Stimulated activated effector memory CD8-positive, alpha-beta T cell treated with anti-CD3 and anti-CD28 coated beads, Interleukin-12 subunit alpha, Interleukin-12 subunit beta, amount 100 ng/mL, for 72 hours (primary cell): ENCODE measurements around the gene ECSCR.

Experiments
- ATAC-seq: fragments of 150-1000 bp; cut with Tn5 transposase; 2 replicates; pipeline ENCODE4 v1.10.0; 2021
- DNase-seq, 2 donors: peaks; one replicate each; pipeline ENCODE4 v3.0.0; 2021 to 2022; ENCODE audit warnings: low spot score in 2 of 2
- H3K27ac Mint-ChIP-seq: one replicate; pipeline ENCODE4 v1.8.0; 2022; ENCODE audit warnings: mild to moderate bottlenecking, mixed read lengths
- H3K36me3 Mint-ChIP-seq: one replicate; pipeline ENCODE4 v1.8.0; 2022; ENCODE audit warnings: mild to moderate bottlenecking, mixed read lengths
- H3K4me1 Mint-ChIP-seq: one replicate; pipeline ENCODE4 v1.8.0; 2022; ENCODE audit warnings: mixed read lengths
- H3K4me3 Mint-ChIP-seq: one replicate; pipeline ENCODE4 v1.8.0; 2022; ENCODE audit warnings: mild to moderate bottlenecking, mixed read lengths
- H3K9me3 Mint-ChIP-seq: one replicate; pipeline ENCODE4 v1.8.0; 2022; ENCODE audit warnings: mixed read lengths

ECSCR gene

DNA sequence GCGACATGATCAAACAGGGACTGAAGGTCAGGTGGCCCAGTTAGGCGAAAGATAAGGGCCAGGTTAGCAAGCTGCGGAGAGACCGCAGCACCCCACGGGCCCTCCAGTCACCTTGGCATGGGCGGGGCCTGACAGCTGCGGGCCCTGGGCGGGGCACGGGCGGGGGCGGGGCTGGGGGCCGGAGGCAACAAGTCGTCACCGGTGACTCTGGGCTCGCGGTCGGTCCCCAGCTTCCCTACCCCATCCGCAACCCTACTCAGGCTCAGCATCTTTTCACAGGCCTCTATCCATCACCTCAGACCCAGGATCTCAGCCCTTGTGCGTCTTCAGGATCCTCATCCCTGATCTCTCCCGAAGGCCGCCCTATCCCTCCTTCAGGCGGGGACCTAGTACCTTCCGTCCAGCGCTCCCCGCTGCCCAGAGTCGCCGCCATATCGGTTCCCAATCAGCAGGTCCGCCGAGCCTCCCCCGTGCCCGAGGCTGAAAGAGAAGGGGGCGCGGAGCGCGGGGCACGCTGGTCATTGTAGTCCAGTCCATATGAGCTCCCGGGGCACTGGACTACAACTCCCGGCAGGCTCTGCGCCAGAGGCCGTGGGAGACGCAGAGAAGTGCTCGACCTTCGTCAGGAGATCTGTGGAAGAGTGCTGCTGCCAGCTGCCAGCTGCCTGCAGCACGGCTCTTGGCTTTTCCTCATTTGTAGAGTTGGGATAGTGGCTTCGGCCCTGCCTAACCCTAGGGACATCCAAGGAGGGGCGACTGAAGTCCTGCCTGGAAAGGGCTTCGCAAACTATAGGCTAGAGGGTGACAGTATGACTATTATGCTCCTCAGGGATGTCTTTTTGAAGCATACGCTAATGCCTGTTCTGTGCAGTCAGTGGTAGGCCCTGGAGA is 23.3 kb downstream of the ECSCR start, which contains the start of gene DNAJC18:
TSS of gene DNAJC18 (minus strand) at position 513 of the 891 bp plus-strand sequence. CDS start at position 433, 80 bp downstream.
- Mint-ChIP-seq H3K4me1 (peaks cover 62% of the 10 kb centered on the region), H3K36me3 (peaks cover 42% of the 10 kb centered on the region), H3K27ac (peak within 1 kb of the TSS; percentile 100), H3K9me3 (no peaks in the 10 kb centered on the region), H3K4me3 (peak within 1 kb of the TSS; percentile 93)
- DNase-seq = peak; percentile 82 to 96
- peak; percentile 90 for ATAC-seq

DNA sequence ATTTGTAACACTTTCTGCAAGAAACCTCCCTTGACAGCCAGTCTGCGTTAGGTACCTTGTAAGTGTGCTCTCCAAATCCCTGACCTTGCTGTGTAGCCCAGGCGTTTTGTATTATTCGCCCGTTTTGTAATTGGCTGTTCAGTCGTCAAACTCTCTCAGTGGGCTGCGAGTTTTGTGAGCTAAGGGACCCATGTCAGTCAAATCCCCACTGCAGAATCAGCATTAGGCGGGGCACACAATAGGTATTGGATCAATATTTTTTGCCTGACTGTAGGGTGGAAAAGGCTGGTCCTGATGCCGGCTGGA is 23.9 kb downstream of the ECSCR start:
- peaks cover 56% of the 10 kb centered on the region for H3K4me1 Mint-ChIP-seq
- peak overlapping the region; percentile 93 for H3K4me3 Mint-ChIP-seq
- ATAC-seq (no peak), DNase-seq (no peak)
- no peaks in the 10 kb centered on the region for H3K9me3 Mint-ChIP-seq
- peaks cover 42% of the 10 kb centered on the region for H3K36me3 Mint-ChIP-seq
- H3K27ac Mint-ChIP-seq = peak overlapping the region; percentile 100

DNA sequence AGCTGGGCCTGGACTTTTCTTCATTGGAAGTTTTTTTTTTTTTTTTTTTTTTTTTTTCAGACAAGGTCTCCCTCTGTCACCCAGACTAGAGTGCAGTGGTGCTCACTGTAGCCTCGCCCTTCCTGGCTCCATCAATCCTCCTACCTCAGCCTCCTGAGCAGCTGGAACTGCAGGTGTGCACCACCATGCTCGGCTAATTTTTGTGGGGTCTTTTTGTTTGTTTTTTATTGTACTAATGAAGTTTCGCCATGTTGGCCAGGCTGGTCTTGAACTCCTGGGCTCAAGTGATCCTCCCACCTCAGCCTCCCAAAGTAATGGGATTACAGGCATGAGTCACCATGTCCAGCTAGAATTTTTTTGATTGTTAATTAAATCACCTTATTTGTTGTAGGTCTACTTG is 26.9 kb downstream of the ECSCR start:
- Mint-ChIP-seq H3K27ac (no peak overlapping the region), H3K36me3 (peaks cover 51% of the 10 kb centered on the region), H3K4me3 (no peak overlapping the region), H3K4me1 (peaks cover 30% of the 10 kb centered on the region), H3K9me3 (no peaks in the 10 kb centered on the region)
- ATAC-seq (no peak), DNase-seq (no peak)

DNA sequence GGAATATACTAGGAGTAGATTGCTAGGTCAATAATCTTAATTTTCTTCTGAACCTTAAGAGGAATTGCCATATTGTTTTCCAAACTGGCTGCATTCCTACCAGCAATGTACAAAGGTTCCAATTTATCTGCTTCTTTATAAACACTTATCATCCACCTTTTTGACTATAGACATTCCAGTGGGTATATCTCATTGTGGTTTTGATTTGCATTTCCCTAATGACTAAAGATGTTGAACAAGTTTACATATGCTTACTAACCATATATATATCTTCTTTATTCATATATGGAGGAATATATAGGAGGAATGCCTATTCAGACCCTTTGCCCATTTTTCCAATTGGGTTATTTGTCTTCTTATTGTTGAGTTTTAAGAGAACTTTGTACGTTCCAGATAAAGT is 30.8 kb downstream of the ECSCR start:
- Mint-ChIP-seq H3K4me1 (no peaks in the 10 kb centered on the region), H3K27ac (no peak overlapping the region), H3K4me3 (no peak overlapping the region), H3K36me3 (peaks cover 65% of the 10 kb centered on the region), H3K9me3 (no peaks in the 10 kb centered on the region)
- DNase-seq = no peak
- no peak for ATAC-seq

DNA sequence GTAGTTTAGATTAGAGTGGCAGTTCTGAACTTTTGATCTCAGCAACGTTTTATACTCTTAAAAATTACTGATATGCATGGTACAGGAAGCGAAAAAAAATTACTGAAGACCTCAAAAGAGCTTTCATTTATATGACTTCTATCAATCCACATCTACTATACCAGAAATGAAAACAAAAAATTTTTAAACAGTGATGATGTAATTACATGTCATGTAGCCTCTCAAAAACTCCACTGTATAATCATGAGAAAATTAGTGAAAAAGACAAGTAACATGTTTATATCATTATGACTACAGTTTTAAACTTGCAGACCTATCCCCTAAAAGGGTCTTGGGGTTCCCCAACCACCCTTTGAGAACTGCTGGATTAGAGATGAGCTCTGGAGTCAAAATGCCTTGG is 32.5 kb downstream of the ECSCR start:
- Mint-ChIP-seq H3K36me3 (peaks cover 60% of the 10 kb centered on the region), H3K4me3 (no peak overlapping the region), H3K4me1 (no peaks in the 10 kb centered on the region), H3K9me3 (no peaks in the 10 kb centered on the region), H3K27ac (peak overlapping the region; percentile 26)
- DNase-seq (no peak), ATAC-seq (no peak)

DNA sequence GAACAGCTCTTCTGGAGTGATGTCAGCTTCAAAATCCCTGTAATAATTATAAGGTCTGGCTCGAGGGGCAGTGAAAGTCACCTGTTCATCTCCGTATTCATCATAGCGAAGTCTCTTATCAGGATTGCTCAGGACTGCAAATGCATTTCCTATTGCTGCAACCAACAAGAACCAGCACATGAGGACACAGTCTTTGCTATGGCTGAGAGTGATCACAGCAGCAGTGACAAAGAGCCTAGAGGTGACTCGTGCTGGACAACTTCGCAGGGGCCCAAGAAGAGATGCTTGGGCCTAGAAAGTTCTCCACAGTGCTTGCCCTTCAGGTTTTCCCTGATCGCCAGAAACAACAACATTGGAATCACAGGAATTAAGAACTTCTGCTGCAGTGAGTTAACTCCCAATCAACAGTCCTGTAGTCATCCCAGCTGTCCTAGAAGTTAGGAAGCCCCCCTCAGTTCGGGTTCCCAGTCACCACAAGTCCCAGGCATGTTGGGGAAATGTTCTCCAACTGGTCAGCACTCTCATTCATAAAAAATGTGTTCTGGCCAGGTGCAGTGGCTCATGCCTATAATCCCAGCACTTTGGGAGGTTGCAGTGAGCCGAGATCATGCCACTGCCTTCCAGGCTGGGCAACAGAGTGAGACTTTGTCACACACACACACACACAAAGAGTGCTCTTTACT is 36.2 kb downstream of the ECSCR start:
- Mint-ChIP-seq H3K27ac (no peak overlapping the region), H3K4me3 (no peak overlapping the region), H3K4me1 (peaks cover 7% of the 10 kb centered on the region), H3K36me3 (peaks cover 81% of the 10 kb centered on the region), H3K9me3 (no peaks in the 10 kb centered on the region)
- ATAC-seq (no peak), DNase-seq (no peak)

DNA sequence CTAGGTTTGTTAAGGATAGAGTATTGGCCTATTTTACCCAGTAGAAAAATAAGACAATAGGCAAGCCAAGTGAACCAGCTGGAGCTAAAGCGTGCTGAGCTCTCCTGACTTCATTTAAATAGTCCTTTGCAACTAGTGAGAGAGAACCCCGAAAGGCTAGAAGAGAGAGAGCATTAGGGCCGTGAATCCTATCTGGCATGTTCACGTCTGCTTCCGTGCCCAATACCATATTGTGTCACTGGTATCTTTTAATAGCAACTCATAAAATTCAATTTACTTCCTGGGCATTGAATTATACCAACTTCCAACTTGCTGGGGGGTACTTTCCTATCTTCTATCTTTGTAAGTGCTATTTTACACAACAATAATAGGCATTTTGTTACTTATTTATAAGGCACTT is 37.0 kb downstream of the ECSCR start:
- DNase-seq (no peak), ATAC-seq (no peak)
- H3K27ac Mint-ChIP-seq = no peak overlapping the region
- no peak overlapping the region for H3K4me3 Mint-ChIP-seq
- H3K36me3 Mint-ChIP-seq = peaks cover 90% of the 10 kb centered on the region
- H3K9me3 Mint-ChIP-seq = no peaks in the 10 kb centered on the region
- peaks cover 7% of the 10 kb centered on the region for H3K4me1 Mint-ChIP-seq

DNA sequence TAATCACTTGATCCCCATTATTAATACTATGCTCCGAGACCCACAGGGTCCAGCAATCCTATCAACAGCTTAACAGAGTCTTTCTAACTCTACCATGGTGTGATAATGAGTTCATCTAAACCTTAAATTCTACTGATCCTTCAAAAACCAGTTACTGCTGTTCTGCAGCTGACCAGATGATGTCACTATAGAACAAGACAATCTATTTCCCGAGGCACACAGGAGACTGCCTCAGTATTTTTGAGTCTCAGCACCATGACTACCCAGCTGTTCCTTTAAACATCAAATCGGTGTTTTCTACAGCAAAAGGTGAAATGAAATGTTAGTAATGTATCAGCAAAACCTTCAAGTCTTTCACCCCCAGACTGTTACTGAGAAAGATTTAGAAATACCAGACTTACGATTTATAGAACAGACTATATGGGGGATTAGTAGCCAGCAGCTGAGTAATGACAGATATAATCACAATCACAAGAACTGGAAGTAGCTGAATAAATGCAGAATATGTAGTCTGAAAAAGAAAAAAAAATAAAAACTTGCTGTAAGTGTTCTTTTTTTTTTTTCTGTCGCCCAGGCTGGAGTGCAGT is 40.1 kb downstream of the ECSCR start:
- H3K4me3 Mint-ChIP-seq = no peak overlapping the region
- ATAC-seq (peak; percentile 92), DNase-seq (peak in 1 of 2 donors; percentile 73)
- H3K36me3 Mint-ChIP-seq = peaks cover 96% of the 10 kb centered on the region
- H3K9me3 Mint-ChIP-seq = no peaks in the 10 kb centered on the region
- H3K4me1 Mint-ChIP-seq = peaks cover 7% of the 10 kb centered on the region
- no peak overlapping the region for H3K27ac Mint-ChIP-seq

DNA sequence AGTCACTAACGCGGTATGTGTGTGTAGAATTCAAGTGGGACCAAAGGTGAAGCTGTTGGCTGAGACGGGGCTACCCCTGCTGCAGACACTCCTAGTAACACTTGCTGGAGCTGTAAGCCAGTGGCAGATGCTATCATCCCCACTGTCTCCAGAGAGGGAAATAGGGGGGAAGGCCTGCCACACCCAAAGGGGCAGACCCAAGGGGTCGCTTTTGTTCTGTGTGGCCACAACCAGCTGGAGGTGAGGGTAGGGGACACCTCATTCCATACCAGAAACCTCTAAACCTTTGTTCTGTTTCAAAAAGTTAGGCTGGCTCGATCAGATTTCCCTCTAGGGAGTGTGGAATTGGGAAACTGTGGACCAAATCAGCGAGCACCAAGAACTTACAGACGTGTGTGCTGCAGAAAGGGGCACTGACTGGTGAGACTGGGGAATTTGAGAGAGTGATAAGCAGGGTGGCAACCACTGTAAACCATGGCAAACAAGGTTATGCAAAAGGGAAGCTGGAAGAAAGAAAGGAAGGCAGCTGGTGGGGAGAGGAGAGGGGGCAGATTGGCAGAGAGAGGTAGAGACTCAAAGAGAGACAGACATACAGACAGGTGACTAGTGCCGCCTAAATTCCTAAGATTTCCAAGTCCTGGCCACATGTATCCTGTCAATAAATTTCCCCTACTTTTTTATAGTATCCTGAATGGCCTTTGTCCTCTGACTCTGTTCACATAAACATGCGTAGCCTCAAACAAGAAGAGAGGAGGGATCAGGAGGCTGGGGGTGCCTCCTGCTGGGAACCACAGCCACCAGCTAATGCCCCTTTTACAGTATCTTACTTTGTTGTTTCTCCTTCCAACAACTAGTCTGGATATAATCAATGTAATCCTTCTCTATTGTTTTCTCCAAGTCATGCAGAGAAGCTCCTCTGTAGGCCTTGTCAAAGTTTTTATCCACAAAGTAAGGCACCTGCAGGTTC is 43.0 kb downstream of the ECSCR start:
- peak overlapping the region; percentile 2 for H3K27ac Mint-ChIP-seq
- ATAC-seq (no peak), DNase-seq (no peak)
- no peaks in the 10 kb centered on the region for H3K9me3 Mint-ChIP-seq
- H3K4me3 Mint-ChIP-seq = no peak overlapping the region
- peaks cover 30% of the 10 kb centered on the region for H3K4me1 Mint-ChIP-seq
- peaks cover 92% of the 10 kb centered on the region for H3K36me3 Mint-ChIP-seq

DNA sequence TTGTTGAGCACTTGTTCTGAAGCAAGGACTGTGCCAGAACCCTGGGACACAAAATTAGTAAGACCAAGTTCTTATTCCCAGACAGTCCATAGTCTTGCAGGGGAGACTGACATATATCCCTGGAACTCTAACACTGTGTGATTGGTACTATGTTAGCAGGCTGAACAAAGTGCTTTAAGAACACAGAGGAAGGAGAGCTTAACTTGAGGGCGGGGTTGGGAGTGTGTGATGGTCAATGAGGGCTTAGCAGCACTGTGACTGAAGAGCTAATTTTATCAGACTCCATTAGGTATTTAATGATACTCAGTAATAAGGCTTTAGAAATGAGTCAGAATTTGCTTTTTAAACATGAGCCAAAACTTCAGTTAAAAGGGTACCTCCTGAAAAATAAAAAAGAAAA is 43.8 kb downstream of the ECSCR start:
- Mint-ChIP-seq H3K36me3 (peaks cover 88% of the 10 kb centered on the region), H3K27ac (peak overlapping the region; percentile 2), H3K4me1 (peaks cover 37% of the 10 kb centered on the region), H3K9me3 (no peaks in the 10 kb centered on the region), H3K4me3 (no peak overlapping the region)
- no peak for DNase-seq
- ATAC-seq = no peak

DNA sequence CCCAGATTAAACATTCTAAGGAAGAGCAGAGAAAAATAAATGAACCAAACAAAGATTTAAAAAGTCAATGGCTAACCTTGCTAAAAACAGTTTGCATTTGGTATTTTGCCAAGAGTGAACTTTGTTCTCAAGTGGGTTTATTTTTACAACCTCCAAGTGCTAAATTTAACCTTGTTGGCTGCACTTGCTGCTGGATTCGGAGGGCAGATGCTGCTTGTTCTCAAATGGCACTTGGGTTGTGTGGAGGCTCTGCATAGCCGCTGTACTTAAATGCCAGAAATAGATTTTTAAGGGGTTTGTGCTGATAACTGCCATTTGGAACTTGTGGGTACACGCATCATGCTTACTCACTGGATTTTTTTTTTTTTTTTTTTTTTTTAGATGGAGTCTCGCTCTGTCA is 45.3 kb downstream of the ECSCR start:
- peak; percentile 14 for ATAC-seq
- DNase-seq = no peak

DNA sequence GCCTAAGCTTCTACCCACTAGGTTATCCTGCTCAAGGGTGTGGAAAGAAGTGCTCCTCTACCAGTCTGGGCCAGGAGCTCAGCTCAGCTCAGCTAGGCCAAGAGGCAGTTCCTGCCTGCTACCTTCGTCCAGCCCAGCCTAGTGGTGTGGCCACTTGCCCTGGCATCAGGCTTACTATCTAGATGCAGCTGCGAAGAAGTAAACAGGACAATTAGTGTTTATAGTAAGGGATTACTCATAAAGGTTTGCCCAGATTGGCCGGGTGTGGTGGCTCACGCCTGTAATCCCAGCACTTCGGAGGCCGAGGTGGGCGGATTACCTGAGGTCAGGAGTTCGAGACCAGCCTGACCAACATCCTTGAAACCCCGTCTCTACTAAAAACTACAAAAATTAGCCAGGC is 45.9 kb downstream of the ECSCR start:
- no peak for ATAC-seq
- H3K4me3 Mint-ChIP-seq = peak overlapping the region; percentile 54
- H3K9me3 Mint-ChIP-seq = no peaks in the 10 kb centered on the region
- DNase-seq = no peak
- peaks cover 78% of the 10 kb centered on the region for H3K36me3 Mint-ChIP-seq
- peak overlapping the region; percentile 90 for H3K27ac Mint-ChIP-seq
- peaks cover 44% of the 10 kb centered on the region for H3K4me1 Mint-ChIP-seq

More for the DNA sequence above, 45.3 kb downstream of the ECSCR start:
- Mint-ChIP-seq H3K36me3 (peaks cover 84% of the 10 kb centered on the region), H3K4me3 (no peak overlapping the region), H3K27ac (peak overlapping the region; percentile 90), H3K9me3 (no peaks in the 10 kb centered on the region), H3K4me1 (peaks cover 47% of the 10 kb centered on the region)

DNA sequence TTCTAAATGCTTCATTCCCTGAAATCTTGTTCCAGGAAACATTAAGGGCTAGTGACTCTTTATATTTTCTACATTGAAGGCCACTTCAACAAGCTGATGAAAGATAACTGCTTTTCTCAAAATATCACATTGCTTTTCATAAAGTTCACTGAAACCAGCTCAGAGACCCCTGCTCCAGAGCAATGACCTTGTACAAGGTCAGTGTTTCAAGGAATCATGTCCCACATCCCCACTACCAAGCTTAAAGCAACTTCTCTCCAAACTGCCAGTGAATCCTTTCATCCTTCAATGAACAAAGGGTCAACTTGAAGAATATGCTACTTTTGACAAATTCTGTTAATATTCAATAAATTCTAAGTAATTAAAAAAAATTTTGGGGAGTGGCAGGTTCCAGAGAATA is 46.7 kb downstream of the ECSCR start:
- H3K9me3 Mint-ChIP-seq = no peaks in the 10 kb centered on the region
- no peak for ATAC-seq
- peak overlapping the region; percentile 90 for H3K27ac Mint-ChIP-seq
- peaks cover 44% of the 10 kb centered on the region for H3K4me1 Mint-ChIP-seq
- no peak for DNase-seq
- H3K4me3 Mint-ChIP-seq = peak overlapping the region; percentile 54
- peaks cover 70% of the 10 kb centered on the region for H3K36me3 Mint-ChIP-seq

DNA sequence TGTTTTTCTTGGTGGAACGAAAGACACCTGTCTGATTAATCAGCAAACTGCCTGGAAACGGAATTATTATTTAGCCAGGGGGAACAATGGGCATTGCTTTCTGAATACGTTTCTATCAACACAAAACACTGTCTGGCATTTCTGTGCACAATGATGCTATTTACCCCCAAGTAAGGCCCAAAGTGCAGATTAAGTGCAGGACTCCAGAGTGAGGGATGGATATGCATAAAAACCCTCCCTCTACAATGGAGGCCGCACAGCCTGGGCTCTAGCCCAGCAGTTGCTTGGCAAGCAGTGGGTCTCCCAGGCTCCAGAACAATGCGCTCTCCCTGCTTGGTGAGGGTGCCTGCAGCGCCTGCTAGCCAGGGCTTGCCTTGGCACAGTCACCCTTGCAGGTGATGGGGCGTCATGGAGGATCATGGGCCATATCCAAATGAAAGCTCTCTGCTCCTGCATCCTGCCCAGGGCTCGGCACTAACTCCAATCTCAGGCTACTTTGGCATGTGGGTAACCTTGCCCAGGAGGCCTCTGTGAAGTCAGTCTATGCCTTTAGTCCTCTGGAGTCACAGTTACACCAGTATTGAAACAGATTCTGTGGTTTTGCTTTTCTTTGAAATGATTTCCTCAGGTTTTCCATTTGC is 47.2 kb downstream of the ECSCR start:
- H3K4me3 Mint-ChIP-seq = peak overlapping the region; percentile 54
- H3K36me3 Mint-ChIP-seq = peaks cover 65% of the 10 kb centered on the region
- H3K27ac Mint-ChIP-seq = peak overlapping the region; percentile 90
- H3K4me1 Mint-ChIP-seq = peaks cover 44% of the 10 kb centered on the region
- DNase-seq (peak in 1 of 2 donors; percentile 64), ATAC-seq (peak; percentile 89)
- no peaks in the 10 kb centered on the region for H3K9me3 Mint-ChIP-seq
